DOHH2 (cell line): ENCODE measurements around the gene ADRA2A.

ENCODE experiments used
- H3F3A ChIP-seq: fragments of 200-600 bp; sonication (generic), shearing (Covaris generic); 2 replicates; pipeline ENCODE4 v1.6.0; 2016; ENCODE audit warnings: antibody characterized with exemption, mild to moderate bottlenecking; ENCODE audit not compliant: control insufficient read depth, insufficient read depth
- H3K27ac ChIP-seq: fragments of 200-600 bp; sonication (generic); 2 replicates; pipeline ENCODE4 v1.5.1; 2014; ENCODE audit warnings: low read depth, mild to moderate bottlenecking, low read length, moderate library complexity
- H3K27me3 ChIP-seq: fragments of 200-600 bp; sonication (generic); 2 replicates; pipeline ENCODE4 v1.6.1; 2014; ENCODE audit warnings: mild to moderate bottlenecking, low read length, mixed read lengths; ENCODE audit not compliant: control insufficient read depth
- H3K36me3 ChIP-seq: fragments of 200-600 bp; sonication (generic); 2 replicates; pipeline ENCODE4 v1.6.1; 2014; ENCODE audit warnings: mild to moderate bottlenecking, low read length, moderate library complexity, mixed read lengths; ENCODE audit not compliant: control insufficient read depth
- H3K4me1 ChIP-seq: fragments of 200-600 bp; sonication (generic); 2 replicates; pipeline ENCODE4 v1.6.1; 2014; ENCODE audit warnings: mild to moderate bottlenecking, low read length, mixed read lengths; ENCODE audit not compliant: control insufficient read depth
- H3K4me2 ChIP-seq: fragments of 200-600 bp; sonication (generic); 2 replicates; pipeline ENCODE4 v1.6.0; 2014; ENCODE audit warnings: mild to moderate bottlenecking, low read length, moderate library complexity
- H3K4me3 ChIP-seq: fragments of 200-600 bp; sonication (generic); 2 replicates; pipeline ENCODE4 v1.5.1; 2014; ENCODE audit warnings: mild to moderate bottlenecking, low read length, mixed read lengths
- H3K79me2 ChIP-seq: fragments of 200-600 bp; sonication (generic); 2 replicates; pipeline ENCODE4 v1.6.1; 2014; ENCODE audit warnings: mild to moderate bottlenecking, low read length, mixed read lengths; ENCODE audit not compliant: control insufficient read depth
- H3K9me2 ChIP-seq: fragments of 200-600 bp; sonication (generic); replicated peaks from 2 replicates; pipeline ENCODE4 v1.6.1; 2014; ENCODE audit warnings: mild to moderate bottlenecking, low read length, mixed read lengths; ENCODE audit not compliant: control insufficient read depth
- H3K9me3 ChIP-seq: fragments of 200-600 bp; sonication (generic); 2 replicates; pipeline ENCODE4 v1.6.1; 2014; ENCODE audit warnings: antibody characterized with exemption, low read length, mixed read lengths; ENCODE audit not compliant: control insufficient read depth, insufficient read depth
- H4K20me1 ChIP-seq: fragments of 200-600 bp; sonication (generic); 2 replicates; pipeline ENCODE4 v1.6.0; 2014; ENCODE audit warnings: low read depth, mild to moderate bottlenecking, antibody characterized with exemption, low read length, moderate library complexity; ENCODE audit not compliant: control insufficient read depth, insufficient read depth
- CTCF ChIP-seq: fragments of 200-600 bp; sonication (generic); IDR thresholded peaks from one replicate; pipeline ENCODE4 v1.5.1; 2014; ENCODE audit warnings: antibody characterized with exemption, mild to moderate bottlenecking, low read depth, low read length; ENCODE audit not compliant: poor library complexity, severe bottlenecking
- EZH2phosphoT487 ChIP-seq: fragments of 200-600 bp; sonication (generic); IDR thresholded peaks from 2 replicates; pipeline ENCODE4 v1.6.1; 2017; ENCODE audit warnings: borderline replicate concordance, mild to moderate bottlenecking, antibody characterized with exemption, low read length, moderate library complexity, mixed read lengths

ADRA2A gene

GRCh38 chr10:111130471-111130870 is 53.6 kb downstream of the ADRA2A start:
- H3K4me1 ChIP-seq = no peaks in the 10 kb centered on the region
- H3K4me3 ChIP-seq = no peak overlapping the region
- H3K9me2 ChIP-seq = no peaks in the 10 kb centered on the region
- TF ChIP-seq EZH2phosphoT487 (no peak), CTCF (no peak)
- no peak overlapping the region for H3K4me2 ChIP-seq
- no peaks in the 10 kb centered on the region; the same call in 1 of the 2 replicates for H3K27me3 ChIP-seq
- H3F3A ChIP-seq = no peaks in the 10 kb centered on the region
- no peak overlapping the region for H3K27ac ChIP-seq
- H3K79me2 ChIP-seq = no peaks in the 10 kb centered on the region
- H4K20me1 ChIP-seq = no peaks in the 10 kb centered on the region
- H3K36me3 ChIP-seq = no peaks in the 10 kb centered on the region
- no peaks in the 10 kb centered on the region for H3K9me3 ChIP-seq
